ENCODE results near the gene ADAMTS3.

The ADAMTS3 gene

DNA sequence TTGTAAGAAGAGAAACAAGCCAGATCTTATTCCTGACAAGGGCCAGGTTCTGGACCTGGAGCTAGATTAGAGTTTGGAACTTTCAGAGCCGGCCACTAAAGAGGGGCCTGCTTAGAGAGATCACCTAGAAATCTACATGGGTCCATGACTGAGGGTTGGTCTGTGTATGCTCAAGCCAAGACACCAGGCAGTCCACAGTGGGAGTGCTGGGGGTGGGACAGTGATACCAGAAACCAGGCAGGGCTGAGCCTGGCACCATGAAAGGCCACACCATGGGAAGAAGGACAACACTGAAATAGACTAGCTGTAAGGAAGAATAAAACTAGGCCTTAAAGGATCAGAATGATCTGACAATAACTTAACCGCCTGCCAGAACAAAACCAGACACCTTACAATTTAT is 267.3 kb downstream of the ADAMTS3 start:
- no peak for DNase-seq (ENCODE audit: low read depth in 2 of 2, low spot score in 1 of 2)

DNA sequence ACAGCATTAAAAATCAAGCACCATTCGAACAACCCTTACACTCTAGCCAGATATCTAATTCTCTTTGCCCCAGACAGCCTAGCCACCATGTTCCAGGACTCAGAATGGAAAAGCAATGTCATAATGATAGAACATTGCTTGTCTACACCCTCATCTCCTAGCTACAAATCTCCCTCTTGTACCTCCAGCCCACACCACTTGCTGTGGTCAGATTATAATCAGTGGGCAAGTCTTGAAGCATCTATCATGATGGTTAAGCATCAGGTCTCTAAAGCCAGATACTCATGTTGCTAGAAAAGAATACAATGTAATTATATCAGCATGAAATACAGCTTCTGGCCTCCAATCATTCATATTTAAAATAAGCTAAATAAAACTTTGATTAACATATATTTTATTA is 268.9 kb downstream of the ADAMTS3 start:
- no peak for DNase-seq (ENCODE audit: low read depth in 2 of 2, low spot score in 1 of 2)

DNA sequence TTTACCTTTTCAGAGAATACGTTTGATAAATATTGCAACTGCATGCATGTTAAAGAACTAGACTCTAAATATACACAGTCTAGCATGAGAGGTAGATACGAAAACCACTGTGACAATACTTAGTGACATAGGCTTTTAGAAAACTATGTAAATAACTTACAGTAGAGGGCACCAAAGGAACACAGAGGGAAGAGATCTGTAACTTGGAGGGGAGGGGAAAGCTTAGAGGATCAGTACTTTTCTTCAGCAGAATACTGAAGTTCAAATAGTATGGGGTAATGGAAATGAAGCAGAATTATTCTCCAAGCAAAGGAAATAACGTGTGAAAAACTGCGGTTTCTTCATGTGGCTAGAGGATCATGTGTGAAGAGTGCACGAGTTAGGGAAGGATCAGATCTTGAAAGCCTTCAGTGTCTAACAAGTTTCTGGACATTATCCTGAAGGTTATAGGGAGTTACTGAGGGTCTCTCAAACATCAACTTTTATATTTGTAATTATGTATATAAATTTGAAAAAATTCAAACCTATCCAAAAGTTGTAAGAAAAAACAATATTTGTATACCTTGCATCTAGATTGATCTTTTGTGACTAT is 273.0 kb downstream of the ADAMTS3 start:
- DNase-seq (ENCODE audit: low read depth in 2 of 2, low spot score in 1 of 2) = no peak

DNA sequence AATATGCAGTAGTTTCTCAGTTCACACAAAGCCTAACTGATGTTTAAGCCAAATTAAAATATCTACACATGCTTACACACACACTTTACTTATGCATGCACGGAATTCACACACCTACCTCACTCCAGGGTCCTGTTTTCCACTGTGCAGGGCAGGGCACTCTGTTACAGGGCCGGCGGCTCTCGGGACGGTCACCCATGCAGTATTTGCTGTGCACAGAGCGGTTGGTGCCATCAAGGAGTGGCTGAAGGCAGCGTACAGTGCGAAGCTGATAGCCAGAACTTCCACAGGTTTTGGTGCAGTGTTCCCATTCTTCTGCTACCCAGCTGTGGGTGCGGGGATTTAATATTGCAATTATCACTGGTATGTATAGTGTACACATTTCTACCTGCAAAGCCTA is 278.3 kb downstream of the ADAMTS3 start:
- no peak for DNase-seq (ENCODE audit: low read depth in 2 of 2, low spot score in 1 of 2)

DNA sequence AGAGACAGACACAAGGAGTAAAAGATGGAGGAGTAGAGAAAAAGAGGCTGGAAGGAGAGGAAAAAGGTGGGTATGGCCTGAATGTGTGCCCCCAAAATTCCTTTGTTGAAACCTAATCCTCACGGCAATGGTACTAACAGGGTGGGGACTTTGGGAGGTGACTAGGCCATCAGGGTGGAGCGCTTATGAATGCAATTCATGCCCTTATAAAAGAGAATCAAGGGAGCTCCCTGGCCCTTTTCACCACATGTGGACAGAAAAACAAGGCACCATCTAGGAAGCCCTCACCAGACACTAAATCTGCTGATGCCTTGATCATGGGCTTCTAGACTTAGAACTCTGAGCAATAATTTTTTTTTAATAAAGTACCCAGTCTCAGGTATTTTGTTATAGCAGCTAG is 282.1 kb downstream of the ADAMTS3 start:
- DNase-seq (ENCODE audit: low read depth in 2 of 2, low spot score in 1 of 2) = no peak

DNA sequence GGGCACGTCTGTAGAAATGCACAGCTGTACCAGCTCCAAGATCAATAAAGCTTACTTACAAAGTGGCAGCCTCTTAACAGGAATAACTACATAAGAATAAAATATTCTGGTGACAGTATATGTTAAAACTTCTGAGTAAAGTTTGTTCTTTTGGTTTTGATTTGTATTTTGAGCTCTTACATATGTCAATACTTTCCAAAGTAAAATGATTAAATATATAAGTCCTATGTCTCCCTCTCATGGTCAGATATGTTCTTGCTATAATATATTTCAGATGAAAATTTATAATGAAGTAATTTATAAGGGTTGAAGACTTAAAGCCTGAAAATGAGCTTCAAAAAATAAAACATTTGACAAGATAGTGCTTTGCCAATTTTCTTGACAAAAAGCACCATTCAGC is 282.8 kb downstream of the ADAMTS3 start:
- DNase-seq (ENCODE audit: low read depth in 2 of 2, low spot score in 1 of 2) = no peak

DNA sequence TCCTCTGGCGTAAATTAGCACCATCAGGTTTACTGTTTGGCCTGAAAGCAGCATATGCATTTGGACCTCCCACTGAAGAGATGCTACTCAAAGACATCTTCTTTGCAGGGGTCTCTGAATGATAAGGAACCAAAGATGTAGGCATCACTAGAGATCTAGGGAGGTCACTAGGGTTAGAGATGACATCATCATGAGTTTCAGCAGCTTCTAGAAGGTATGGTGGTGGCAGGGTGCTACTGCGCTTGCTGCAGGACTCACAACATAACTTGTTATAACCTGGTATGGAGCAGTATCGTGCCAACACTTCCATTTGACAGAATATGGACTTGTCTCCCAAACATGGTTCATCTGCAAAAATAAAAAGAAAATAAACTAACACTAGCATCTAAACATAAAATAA is 285.7 kb downstream of the ADAMTS3 start:
- no peak for DNase-seq (ENCODE audit: low read depth in 2 of 2, low spot score in 1 of 2)

DNA sequence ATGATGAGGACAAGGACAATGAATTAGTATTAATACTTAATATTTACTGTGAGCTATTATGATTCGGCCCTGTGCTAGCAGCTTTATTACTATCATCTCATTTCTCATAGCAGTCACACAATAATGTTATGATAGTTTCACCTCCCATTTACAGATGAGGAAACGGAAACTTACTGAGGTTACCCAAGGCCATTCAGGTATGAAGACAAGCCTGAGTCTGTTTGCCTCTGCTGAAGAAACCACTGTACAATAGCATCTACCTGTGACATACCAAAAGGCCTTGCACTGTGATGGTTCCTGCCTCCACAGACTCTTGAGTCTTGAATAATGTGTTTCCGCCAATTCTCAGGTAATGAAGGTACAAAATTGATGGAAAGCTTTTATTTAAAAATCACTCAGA is 288.8 kb downstream of the ADAMTS3 start:
- no peak for DNase-seq (ENCODE audit: low read depth in 2 of 2, low spot score in 1 of 2)

DNA sequence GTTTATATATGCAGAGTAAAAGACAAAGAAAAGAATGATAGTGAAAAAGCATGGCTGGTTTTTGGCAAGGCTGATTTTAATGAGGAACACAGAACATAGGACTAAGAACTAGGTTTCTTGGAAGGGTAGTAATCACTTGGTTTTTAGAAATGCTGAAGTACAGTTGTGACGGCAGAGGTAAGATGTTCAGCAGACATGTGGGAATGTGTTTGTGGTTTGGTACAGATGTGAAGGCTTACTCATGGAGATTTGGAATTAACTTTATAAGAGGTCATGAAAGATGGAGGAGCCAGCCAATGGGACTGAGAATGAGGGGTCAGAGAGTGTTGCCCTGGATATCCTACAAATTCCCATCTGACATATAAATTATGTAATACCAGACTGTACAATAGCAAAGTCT is 293.6 kb downstream of the ADAMTS3 start:
- no peak for DNase-seq (ENCODE audit: low read depth in 2 of 2, low spot score in 1 of 2)

DNA sequence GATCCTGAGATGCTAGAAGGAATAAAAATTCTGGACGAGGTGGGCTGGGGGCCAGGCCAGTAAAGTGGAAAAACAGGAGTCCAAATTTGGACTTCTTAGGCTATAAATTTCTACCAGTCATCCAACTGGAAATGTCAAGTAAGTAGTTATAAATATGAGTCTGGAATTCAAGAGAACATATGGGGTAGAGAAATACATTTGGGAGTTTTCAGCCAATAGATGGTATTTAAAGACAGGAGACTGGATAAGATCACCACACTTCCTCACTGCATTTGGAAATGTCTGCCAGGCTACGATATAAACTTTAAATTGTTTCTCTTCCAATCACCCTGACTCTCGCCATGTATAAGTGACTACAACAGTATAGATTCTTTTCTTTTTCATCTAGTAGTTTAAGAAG is 294.8 kb downstream of the ADAMTS3 start:
- DNase-seq (ENCODE audit: low read depth in 2 of 2, low spot score in 1 of 2) = no peak

DNA sequence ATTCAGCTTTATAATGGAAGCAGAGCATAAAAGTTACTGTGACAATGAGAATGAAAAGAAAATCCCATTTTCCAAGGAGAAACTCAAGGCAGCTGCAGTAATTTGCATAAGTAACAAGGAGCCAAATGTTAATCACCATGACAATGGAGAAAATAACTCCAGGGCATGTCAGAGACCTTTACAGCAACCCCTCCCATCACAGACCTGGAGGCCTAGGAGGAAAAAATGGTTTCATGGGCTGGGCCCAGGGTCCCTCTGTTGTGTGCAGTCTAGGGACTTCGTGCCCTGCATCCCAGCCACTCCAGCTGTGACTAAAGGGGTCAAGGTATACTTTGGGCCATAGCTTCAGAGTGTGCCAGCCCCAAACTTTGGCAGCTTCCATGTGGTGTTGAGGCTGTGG is 313.8 kb downstream of the ADAMTS3 start:
- DNase-seq (ENCODE audit: low read depth in 2 of 2, low spot score in 1 of 2) = no peak

DNA sequence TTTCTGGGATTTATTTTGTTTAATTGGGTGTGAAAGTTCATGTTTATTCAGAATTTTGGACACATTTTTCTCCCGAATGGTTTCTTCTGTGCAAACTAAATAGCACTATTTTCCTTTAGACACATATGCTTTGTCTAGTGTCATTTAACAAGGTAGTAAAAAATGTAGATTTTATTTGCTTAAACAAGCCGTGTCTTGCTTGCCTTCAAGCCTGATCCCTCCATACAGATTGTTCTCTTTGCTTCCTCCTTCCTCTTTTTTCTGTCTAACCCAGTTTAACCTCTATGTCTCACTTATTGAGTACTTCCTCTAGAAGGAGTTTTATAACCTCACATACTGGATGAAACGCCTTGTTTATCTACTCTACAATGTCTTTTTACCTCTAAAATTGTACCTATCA is 325.4 kb downstream of the ADAMTS3 start:
- DNase-seq (ENCODE audit: low read depth in 2 of 2, low spot score in 1 of 2) = no peak

DNA sequence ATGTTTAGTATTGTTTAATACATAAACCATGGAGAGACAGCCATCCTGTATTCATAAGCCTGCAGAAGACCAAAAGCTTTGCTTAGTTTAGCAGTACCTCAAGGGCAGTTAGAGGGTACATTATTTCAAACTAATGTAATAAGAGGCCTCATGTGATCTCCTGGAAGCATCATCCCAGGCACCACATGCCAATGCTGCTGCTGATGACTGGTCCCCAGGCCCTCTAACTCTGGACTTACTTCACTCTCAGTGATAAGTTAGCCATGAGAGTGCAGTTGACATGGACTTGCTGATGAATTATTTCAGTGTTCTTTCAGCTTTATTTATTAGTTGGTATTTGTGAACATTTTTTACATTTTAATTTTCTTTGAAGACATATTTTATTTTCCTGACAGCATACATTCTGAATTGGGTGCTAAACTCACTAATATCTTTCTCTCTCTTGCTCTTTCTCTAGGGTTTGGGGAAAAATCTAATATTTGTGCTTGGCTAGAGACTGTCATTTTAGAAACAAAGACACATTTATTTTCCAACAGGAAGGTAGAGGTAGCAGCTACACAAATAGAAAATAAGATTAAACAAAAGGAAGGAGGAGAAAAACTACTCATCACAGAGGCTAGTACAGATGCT is 329.4 kb downstream of the ADAMTS3 start:
- no peak for DNase-seq (ENCODE audit: low read depth in 2 of 2, low spot score in 1 of 2)

Data from stimulated activated CD8-positive, alpha-beta memory T cell treated with anti-CD3 and anti-CD28 coated beads, Interleukin-4, amount 100 ng/mL, for 4 hours (primary cell).